ENCODE data around the gene ENSA.
"Not testable (repeated sequence)": the region's sequence is repeated elsewhere in the genome, so short reads cannot be mapped to it uniquely, and the experiment has no call there.

Gene ENSA

DNA sequence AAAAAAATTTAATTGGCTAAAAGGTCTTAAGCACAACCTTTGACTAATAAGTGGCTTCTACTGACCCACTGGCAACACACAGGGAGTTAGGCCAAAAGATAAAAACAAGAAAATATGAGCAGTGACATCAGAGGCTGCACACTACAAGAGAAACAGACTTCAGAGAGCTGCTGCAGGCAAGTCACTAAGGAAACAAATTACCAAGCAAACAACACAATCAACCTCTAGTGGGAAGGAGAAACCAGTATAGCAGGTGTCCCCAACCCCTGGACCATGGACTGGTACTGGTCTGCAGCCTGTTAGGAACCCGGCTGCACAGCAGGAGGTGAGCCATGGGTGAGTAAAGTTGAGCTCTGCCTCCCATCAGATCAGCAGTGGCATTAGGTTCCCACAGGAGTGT lies 20.8 kb upstream of the ENSA start:
- H3K79me2 ChIP-seq (ENCODE audit: insufficient read depth, low read depth), result no peaks in the 10 kb centered on the region
- TF ChIP-seq, protein P1, sequence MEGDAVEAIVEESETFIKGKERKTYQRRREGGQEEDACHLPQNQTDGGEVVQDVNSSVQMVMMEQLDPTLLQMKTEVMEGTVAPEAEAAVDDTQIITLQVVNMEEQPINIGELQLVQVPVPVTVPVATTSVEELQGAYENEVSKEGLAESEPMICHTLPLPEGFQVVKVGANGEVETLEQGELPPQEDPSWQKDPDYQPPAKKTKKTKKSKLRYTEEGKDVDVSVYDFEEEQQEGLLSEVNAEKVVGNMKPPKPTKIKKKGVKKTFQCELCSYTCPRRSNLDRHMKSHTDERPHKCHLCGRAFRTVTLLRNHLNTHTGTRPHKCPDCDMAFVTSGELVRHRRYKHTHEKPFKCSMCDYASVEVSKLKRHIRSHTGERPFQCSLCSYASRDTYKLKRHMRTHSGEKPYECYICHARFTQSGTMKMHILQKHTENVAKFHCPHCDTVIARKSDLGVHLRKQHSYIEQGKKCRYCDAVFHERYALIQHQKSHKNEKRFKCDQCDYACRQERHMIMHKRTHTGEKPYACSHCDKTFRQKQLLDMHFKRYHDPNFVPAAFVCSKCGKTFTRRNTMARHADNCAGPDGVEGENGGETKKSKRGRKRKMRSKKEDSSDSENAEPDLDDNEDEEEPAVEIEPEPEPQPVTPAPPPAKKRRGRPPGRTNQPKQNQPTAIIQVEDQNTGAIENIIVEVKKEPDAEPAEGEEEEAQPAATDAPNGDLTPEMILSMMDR (conservative IDR thresholded peaks at IDR 0.05; ENCODE audit: low read depth, low read length), result no peak
- no peak overlapping the region for H2AFZ ChIP-seq (ENCODE audit: low read depth)
- H3K4me2 ChIP-seq, result no peak overlapping the region
- H3K27me3 ChIP-seq (ENCODE audit: insufficient read depth, low read depth), result no peaks in the 10 kb centered on the region
- no peaks in the 10 kb centered on the region for H3K4me1 ChIP-seq (ENCODE audit: low read depth, poor library complexity, severe bottlenecking)
- no peak overlapping the region for H3K9ac ChIP-seq
- H3K27ac ChIP-seq, result no peak overlapping the region
- no peak overlapping the region for H3K4me3 ChIP-seq (IDR thresholded peaks at IDR 0.05; ENCODE audit: insufficient read depth, low read depth, low read length)
- no peaks in the 10 kb centered on the region for H3K36me3 ChIP-seq (ENCODE audit: insufficient read depth)
- no peaks in the 10 kb centered on the region for H4K20me1 ChIP-seq (ENCODE audit: insufficient read depth)

DNA sequence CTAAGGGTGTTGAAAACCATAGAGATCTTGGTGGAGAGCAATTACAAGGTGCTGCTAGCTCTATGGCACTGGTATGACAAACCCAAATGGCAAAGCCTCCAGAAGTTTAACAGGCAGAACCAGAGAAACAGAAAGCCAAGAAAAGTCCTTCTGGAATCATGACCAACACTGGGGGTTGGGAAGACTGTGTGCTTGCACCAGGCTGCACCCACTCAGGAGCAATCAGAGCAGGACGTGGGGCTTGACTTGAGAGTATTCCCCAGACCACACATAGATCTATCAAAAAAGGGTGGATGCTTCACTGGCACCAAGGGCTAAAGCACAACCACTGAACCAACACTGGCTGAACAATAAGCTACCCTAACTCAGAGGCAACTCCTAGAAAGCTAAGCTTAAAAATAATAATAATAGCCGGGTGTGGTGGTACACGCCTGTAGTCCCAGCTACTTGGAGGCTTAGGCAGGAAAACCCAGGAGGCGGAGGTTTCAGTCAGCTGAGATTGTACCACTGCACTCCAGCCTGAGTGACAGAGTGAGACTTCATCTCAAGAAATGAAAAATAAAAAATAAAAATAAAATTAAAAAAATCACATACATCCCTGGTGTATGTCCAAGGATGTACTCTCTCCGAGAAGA lies 20.1 kb upstream of the ENSA start:
- Histone ChIP-seq H3K27me3 (ENCODE audit: insufficient read depth, low read depth) (no peaks in the 10 kb centered on the region), H3K4me3 (IDR thresholded peaks at IDR 0.05; ENCODE audit: insufficient read depth, low read depth, low read length) (no peak overlapping the region), H3K79me2 (ENCODE audit: insufficient read depth, low read depth) (no peaks in the 10 kb centered on the region), H3K36me3 (ENCODE audit: insufficient read depth) (no peaks in the 10 kb centered on the region), H3K9ac (no peak overlapping the region), H3K4me1 (ENCODE audit: low read depth, poor library complexity, severe bottlenecking) (no peaks in the 10 kb centered on the region), H3K27ac (no peak overlapping the region), H3K4me2 (no peak overlapping the region), H4K20me1 (ENCODE audit: insufficient read depth) (no peaks in the 10 kb centered on the region), H2AFZ (ENCODE audit: low read depth) (no peak overlapping the region)
- TF ChIP-seq, protein P1 (conservative IDR thresholded peaks at IDR 0.05; ENCODE audit: low read depth, low read length), result no peak

DNA sequence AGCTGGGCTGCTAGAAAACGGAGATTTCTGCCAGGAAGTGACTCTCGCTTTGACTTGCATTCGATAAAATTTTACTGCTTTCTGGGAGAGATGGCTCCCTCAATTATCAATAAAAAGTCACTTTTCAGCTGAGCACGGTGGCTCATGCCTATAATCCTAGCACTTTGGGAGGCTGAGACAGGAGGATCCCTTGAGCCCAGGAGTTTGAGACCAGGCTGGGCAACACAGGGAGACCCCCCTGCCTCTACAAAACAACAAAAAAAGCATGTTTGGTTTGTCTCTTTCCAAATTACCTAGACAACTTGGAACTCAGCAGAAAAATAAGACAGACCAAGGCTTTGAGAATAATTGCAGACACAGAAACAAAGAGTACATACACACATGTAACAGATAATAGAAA lies 12.9 kb upstream of the ENSA start:
- no peaks in the 10 kb centered on the region for H4K20me1 ChIP-seq (ENCODE audit: insufficient read depth)
- no peaks in the 10 kb centered on the region for H3K27me3 ChIP-seq (ENCODE audit: insufficient read depth, low read depth)
- no peak overlapping the region for H3K27ac ChIP-seq
- H2AFZ ChIP-seq (ENCODE audit: low read depth), result no peak overlapping the region
- peaks cover 5% of the 10 kb centered on the region for H3K4me1 ChIP-seq (ENCODE audit: low read depth, poor library complexity, severe bottlenecking)
- no peak overlapping the region for H3K9ac ChIP-seq
- TF ChIP-seq, protein P1 (conservative IDR thresholded peaks at IDR 0.05; ENCODE audit: low read depth, low read length), result no peak
- no peak overlapping the region for H3K4me2 ChIP-seq
- H3K79me2 ChIP-seq (ENCODE audit: insufficient read depth, low read depth), result no peaks in the 10 kb centered on the region
- H3K36me3 ChIP-seq (ENCODE audit: insufficient read depth), result no peaks in the 10 kb centered on the region
- no peak overlapping the region for H3K4me3 ChIP-seq (IDR thresholded peaks at IDR 0.05; ENCODE audit: insufficient read depth, low read depth, low read length)

DNA sequence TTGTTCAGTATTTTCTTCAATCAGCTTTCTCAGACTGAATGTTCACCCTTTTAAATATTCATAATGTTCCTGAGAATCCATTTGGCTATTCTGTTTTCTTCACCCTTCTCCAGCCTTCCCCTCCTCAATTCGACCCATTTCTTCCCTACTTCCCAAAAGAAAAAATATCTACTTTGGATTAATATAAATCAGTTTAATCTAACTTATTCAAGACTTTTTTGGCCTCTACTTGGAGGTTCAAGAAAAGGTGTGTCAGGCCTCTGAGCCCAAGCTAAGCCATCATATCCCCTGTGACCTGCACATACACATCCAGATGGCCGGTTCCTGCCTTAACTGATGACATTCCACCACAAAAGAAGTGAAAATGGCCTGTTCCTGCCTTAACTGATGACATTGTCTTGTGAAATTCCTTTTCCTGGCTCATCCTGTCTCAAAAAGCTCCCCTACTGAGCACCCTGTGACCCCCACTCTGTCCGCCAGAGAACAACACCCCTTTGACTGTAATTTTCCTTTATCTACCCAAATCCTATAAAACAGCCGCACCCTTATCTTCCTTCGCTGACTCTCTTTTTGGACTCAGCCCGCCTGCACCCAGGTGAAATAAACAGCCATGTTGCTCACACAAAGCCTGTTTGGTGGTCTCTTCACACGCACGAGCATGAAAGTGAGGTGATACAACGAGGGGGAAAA lies 11.9 kb upstream of the ENSA start:
- H3K9ac ChIP-seq; H4K20me1 ChIP-seq (ENCODE audit: insufficient read depth); H3K27me3 ChIP-seq (ENCODE audit: insufficient read depth, low read depth); H3K4me3 ChIP-seq (IDR thresholded peaks at IDR 0.05; ENCODE audit: insufficient read depth, low read depth, low read length); H2AFZ ChIP-seq (ENCODE audit: low read depth); H3K79me2 ChIP-seq (ENCODE audit: insufficient read depth, low read depth); H3K27ac ChIP-seq; H3K4me1 ChIP-seq (ENCODE audit: low read depth, poor library complexity, severe bottlenecking); H3K36me3 ChIP-seq (ENCODE audit: insufficient read depth); H3K4me2 ChIP-seq: not testable (repeated sequence)

DNA sequence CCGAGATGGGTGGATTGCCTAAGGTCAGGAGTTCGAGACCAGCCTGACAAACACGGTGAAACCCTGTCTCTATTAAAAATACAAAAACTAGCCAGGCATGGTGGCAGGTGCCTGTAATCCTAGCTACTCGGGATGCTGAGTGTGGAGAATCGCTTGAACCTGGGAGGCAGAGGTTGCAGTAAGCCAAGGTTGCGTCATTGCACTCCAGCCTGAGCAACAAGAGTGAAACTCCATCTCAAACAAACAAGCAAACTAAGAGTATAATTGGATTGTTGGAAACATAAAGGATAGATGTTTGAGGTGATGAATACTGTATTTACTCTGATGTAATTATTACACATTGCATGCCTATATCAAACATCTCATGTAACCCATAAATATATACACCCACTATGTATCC lies 9.0 kb upstream of the ENSA start:
- H4K20me1 ChIP-seq (ENCODE audit: insufficient read depth); H3K4me3 ChIP-seq (IDR thresholded peaks at IDR 0.05; ENCODE audit: insufficient read depth, low read depth, low read length); H3K9ac ChIP-seq; H3K27ac ChIP-seq; H3K36me3 ChIP-seq (ENCODE audit: insufficient read depth); H3K79me2 ChIP-seq (ENCODE audit: insufficient read depth, low read depth); H2AFZ ChIP-seq (ENCODE audit: low read depth); H3K4me1 ChIP-seq (ENCODE audit: low read depth, poor library complexity, severe bottlenecking); H3K4me2 ChIP-seq; H3K27me3 ChIP-seq (ENCODE audit: insufficient read depth, low read depth): not testable (repeated sequence)

DNA sequence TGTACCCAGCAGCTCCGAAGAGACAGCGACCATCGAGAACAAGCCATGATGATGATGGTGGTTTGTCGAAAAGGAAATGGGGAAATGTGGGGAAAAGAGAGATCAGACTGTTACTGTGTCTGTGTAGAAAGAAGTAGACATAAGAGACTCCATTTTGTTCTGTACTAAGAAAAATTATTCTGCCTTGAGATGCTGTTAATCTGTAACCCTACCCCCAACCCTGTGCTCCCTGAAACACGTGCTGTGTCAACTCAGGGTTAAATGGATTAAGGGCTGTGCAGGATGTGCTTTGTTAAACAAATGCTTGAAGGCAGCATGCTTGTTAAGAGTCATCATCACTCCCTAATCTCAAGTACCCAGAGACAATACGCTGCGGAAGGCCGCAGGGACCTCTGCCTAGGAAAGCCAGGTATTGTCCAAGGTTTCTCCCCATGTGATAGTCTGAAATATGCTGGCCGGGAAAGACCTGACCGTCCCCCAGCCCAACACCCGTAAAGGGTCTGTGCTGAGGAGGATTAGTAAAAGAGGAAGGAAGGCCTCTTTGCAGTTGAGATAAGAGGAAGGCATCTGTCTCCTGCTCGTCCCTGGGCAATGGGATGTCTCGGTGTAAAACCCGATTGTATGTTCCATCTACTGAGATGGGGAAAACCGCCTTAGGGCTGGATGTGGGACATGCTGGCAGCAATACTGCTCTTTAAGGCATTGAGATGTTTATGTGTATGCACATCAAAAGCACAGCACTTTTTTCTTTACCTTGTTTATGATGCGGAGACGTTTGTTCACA lies 5.6 kb upstream of the ENSA start:
- peaks cover 10% of the 10 kb centered on the region for H3K4me1 ChIP-seq (ENCODE audit: low read depth, poor library complexity, severe bottlenecking)
- H3K9ac ChIP-seq; H3K4me3 ChIP-seq (IDR thresholded peaks at IDR 0.05; ENCODE audit: insufficient read depth, low read depth, low read length); H2AFZ ChIP-seq (ENCODE audit: low read depth); H3K4me2 ChIP-seq; H3K27me3 ChIP-seq (ENCODE audit: insufficient read depth, low read depth); H3K79me2 ChIP-seq (ENCODE audit: insufficient read depth, low read depth); H3K27ac ChIP-seq; H3K36me3 ChIP-seq (ENCODE audit: insufficient read depth); H4K20me1 ChIP-seq (ENCODE audit: insufficient read depth): not testable (repeated sequence)

All from KMS-11 (cell line).